CD4-positive, alpha-beta T cell (primary cell): Measurements from ENCODE around the gene UBE2E3. TPM values are rescaled to one million over a fixed set of nuclear protein-coding genes. Genes with fewer than 3 reads are reported as not detected.

Experiments used
- ATAC-seq: fragments of 200-7000 bp; cut with Tn5 transposase; one replicate; pipeline ENCODE4 v1.10.0; 2022; ENCODE audit warnings: mild to moderate bottlenecking; ENCODE audit not compliant: poor library complexity
- CTCF ChIA-PET: fragments of 350-600 bp; sonication (Branson Sonifier 250); formaldehyde crosslinking; loops from one replicate; lab custom pipeline; 2021; ENCODE audit warnings: antibody characterized with exemption, inconsistent platforms; lab: Charles Lee
- POLR2A ChIA-PET: fragments of 350-600 bp; sonication (Branson Sonifier 250); formaldehyde crosslinking; loops from one replicate; lab custom pipeline; 2021; ENCODE audit warnings: antibody characterized with exemption, inconsistent platforms; lab: Charles Lee
- DNase-seq, 14 experiments: peaks; one replicate each; pipeline ENCODE4 v3.0.0-alpha.2; 2013 to 2020; ENCODE audit warnings: mixed read lengths in 2 of 14
- H3K27ac ChIP-seq, 2 donors: one replicate each; pipeline versions ENCODE4 v1.5.1 to v1.7.0; 2013; ENCODE audit warnings: low read length in 2 of 2, low read depth in 1 of 2, mild to moderate bottlenecking in 1 of 2
- H3K27me3 ChIP-seq, 2 experiments: 1 replicate in 1 of 2; 2 replicates in 1 of 2; pipeline versions ENCODE4 v1.6.1 to v1.7.0; 2013; ENCODE audit warnings: low read length in 2 of 2, control low read depth in 1 of 2, mild to moderate bottlenecking in 1 of 2, moderate library complexity in 1 of 2; ENCODE audit not compliant: insufficient read depth in 2 of 2, control insufficient read depth in 1 of 2
- H3K36me3 ChIP-seq: one replicate; pipeline ENCODE4 v1.6.1; 2013; ENCODE audit warnings: low read length, control low read depth; ENCODE audit not compliant: insufficient read depth
- H3K4me1 ChIP-seq: one replicate; pipeline ENCODE4 v1.6.1; 2013; ENCODE audit warnings: low read length, control low read depth; ENCODE audit not compliant: insufficient read depth
- H3K4me3 ChIP-seq: one replicate; pipeline ENCODE4 v1.5.1; 2013; ENCODE audit warnings: mild to moderate bottlenecking, low read length, moderate library complexity
- H3K9me3 ChIP-seq, 2 experiments: 1 replicate in 1 of 2; 2 replicates in 1 of 2; pipeline versions ENCODE4 v1.6.1 to v1.7.0; 2013; ENCODE audit warnings: low read length in 2 of 2, mild to moderate bottlenecking in 2 of 2, control low read depth in 1 of 2, moderate library complexity in 1 of 2; ENCODE audit not compliant: control insufficient read depth in 1 of 2, insufficient read depth in 1 of 2
- H3K27ac Mint-ChIP-seq: one replicate; pipeline ENCODE4 v1.8.0; 2020; ENCODE audit warnings: mixed read lengths
- H3K27me3 Mint-ChIP-seq: one replicate; pipeline ENCODE4 v1.8.0; 2021; ENCODE audit warnings: mixed read lengths
- H3K36me3 Mint-ChIP-seq: one replicate; pipeline ENCODE4 v1.8.0; 2021; ENCODE audit warnings: low read depth, mixed read lengths
- H3K4me1 Mint-ChIP-seq: one replicate; pipeline ENCODE4 v1.8.0; 2021; ENCODE audit warnings: low read depth, mixed read lengths
- H3K4me3 Mint-ChIP-seq: one replicate; pipeline ENCODE4 v1.8.0; 2020; ENCODE audit warnings: mild to moderate bottlenecking, mixed read lengths
- H3K9me3 Mint-ChIP-seq: one replicate; pipeline ENCODE4 v1.8.0; 2020; ENCODE audit warnings: mixed read lengths
- CTCF ChIP-seq: fragments of 200-600 bp; IDR thresholded peaks from one replicate; pipeline ENCODE4 v1.8.0; 2022; ENCODE audit warnings: antibody characterized with exemption, mild to moderate bottlenecking
- intact Hi-C, 2 experiments: fragments of 100-400 bp; cut with DNase I in 1 of 2; cut with micrococcal nuclease in 1 of 2; formaldehyde crosslinking; loops; one replicate each; pipeline versions ENCODE4 v1.15.1 to v1.9.0; 2023 to 2025; cut with DNase I, micrococcal nuclease
- total RNA-seq, 174 experiments: library from RNA in 2 of 174; stranded (reverse) in 2 of 174; gene quantifications; one replicate each; pipeline ENCODE4 v1.2.3 and lab custom pipeline; 2021 to 2026

UBE2E3 gene
- total RNA-seq, 2 experiments from 2014 or later, result 20.5 TPM

GRCh38 chr2:181005326-181005655 is 24.9 kb downstream of the UBE2E3 start:
- intact Hi-C loops, result no loop called here

GRCh38 chr2:181005809-181006208 is 25.4 kb downstream of the UBE2E3 start:
- no peaks in the 10 kb centered on the region for H3K9me3 ChIP-seq
- H3K4me3 Mint-ChIP-seq, result no peak overlapping the region
- H3K9me3 Mint-ChIP-seq, result no peaks in the 10 kb centered on the region
- H3K4me3 ChIP-seq, result no peak overlapping the region
- CTCF ChIA-PET, result interaction anchor here (1.1 kb wide), 1 partner anchor 22 kb away, joined by 3 read pairs; no protein-coding TSS in a partner anchor
- H3K36me3 Mint-ChIP-seq, result no peaks in the 10 kb centered on the region
- no peak for ATAC-seq
- POLR2A ChIA-PET, result interaction anchor here (0.8 kb wide), 1 partner anchor 25 kb away, joined by 3 read pairs; the partner anchor contains the start of gene UBE2E3
- no peak overlapping the region for H3K27ac Mint-ChIP-seq
- no peaks in the 10 kb centered on the region for H3K4me1 ChIP-seq
- no peaks in the 10 kb centered on the region for H3K27me3 ChIP-seq
- no peak for TF ChIP-seq CTCF
- peaks cover 57% of the 10 kb centered on the region for H3K4me1 Mint-ChIP-seq
- no peaks in the 10 kb centered on the region for H3K36me3 ChIP-seq
- no peaks in the 10 kb centered on the region for H3K27me3 Mint-ChIP-seq
- intact Hi-C loops, result no loop called here
- H3K27ac ChIP-seq, result no peak overlapping the region
- DNase-seq, result no peak

More at GRCh38 chr2:181005326-181005655, 24.9 kb downstream of the UBE2E3 start:
- H3K27ac ChIP-seq, result no peak overlapping the region
- no peaks in the 10 kb centered on the region for H3K36me3 Mint-ChIP-seq
- H3K36me3 ChIP-seq, result no peaks in the 10 kb centered on the region
- H3K27me3 Mint-ChIP-seq, result no peaks in the 10 kb centered on the region
- DNase-seq (no peak), ATAC-seq (no peak)
- no peaks in the 10 kb centered on the region for H3K27me3 ChIP-seq
- ChIA-PET CTCF (no interaction called here), POLR2A (interaction anchor here (0.8 kb wide), 1 partner anchor 25 kb away, joined by 3 read pairs; the partner anchor contains the start of gene UBE2E3)
- H3K27ac Mint-ChIP-seq, result no peak overlapping the region
- H3K4me3 ChIP-seq, result no peak overlapping the region
- H3K4me3 Mint-ChIP-seq, result no peak overlapping the region
- peaks cover 52% of the 10 kb centered on the region for H3K4me1 Mint-ChIP-seq
- H3K9me3 ChIP-seq, result no peaks in the 10 kb centered on the region
- TF ChIP-seq CTCF, result no peak
- no peaks in the 10 kb centered on the region for H3K4me1 ChIP-seq
- H3K9me3 Mint-ChIP-seq, result no peaks in the 10 kb centered on the region

- CTCF ChIA-PET, result interaction anchor here (1.1 kb wide), 1 partner anchor 24 kb away, joined by 3 read pairs; no protein-coding TSS in a partner anchor
- no peak for TF ChIP-seq CTCF
- Histone ChIP-seq H3K4me3 (no peak overlapping the region), H3K9me3 (no peaks in the 10 kb centered on the region), H3K4me1 (no peaks in the 10 kb centered on the region), H3K27ac (no peak overlapping the region), H3K36me3 (no peaks in the 10 kb centered on the region), H3K27me3 (no peaks in the 10 kb centered on the region)
- DNase-seq (no peak), ATAC-seq (no peak)
- Mint-ChIP-seq H3K4me3 (no peak overlapping the region), H3K36me3 (no peaks in the 10 kb centered on the region), H3K4me1 (peaks cover 46% of the 10 kb centered on the region), H3K9me3 (no peaks in the 10 kb centered on the region), H3K27ac (no peak overlapping the region), H3K27me3 (no peaks in the 10 kb centered on the region)
- POLR2A ChIA-PET, result no interaction called here
- intact Hi-C loops, result no loop called here
Observed at GRCh38 chr2:181007086-181007837, 26.9 kb downstream of the UBE2E3 start.
